Loucy (cell line): Measurements from ENCODE around the gene DENND4C.

Experiments used
- H2AFZ ChIP-seq: fragments of 200-600 bp; sonication (generic); 2 replicates; pipeline ENCODE4 v1.6.0; 2016; ENCODE audit warnings: antibody characterized with exemption, mild to moderate bottlenecking, low read length, moderate library complexity
- H3F3A ChIP-seq: fragments of 200-600 bp; 2 replicates; pipeline ENCODE4 v1.6.0; 2016; ENCODE audit warnings: antibody characterized with exemption, low read depth, mild to moderate bottlenecking
- H3K27me3 ChIP-seq: fragments of 200-600 bp; sonication (generic); 2 replicates; pipeline ENCODE4 v1.6.1; 2014; ENCODE audit warnings: low read length, mild to moderate bottlenecking; ENCODE audit not compliant: insufficient read depth, poor library complexity, severe bottlenecking
- H3K36me3 ChIP-seq: fragments of 200-600 bp; sonication (generic); 2 replicates; pipeline ENCODE4 v1.6.1; 2016; ENCODE audit warnings: low read length; ENCODE audit not compliant: insufficient read depth
- H3K4me1 ChIP-seq: fragments of 200-600 bp; sonication (generic); 2 replicates; pipeline ENCODE4 v1.5.1; 2014; ENCODE audit warnings: low read length, mild to moderate bottlenecking; ENCODE audit not compliant: insufficient read depth, poor library complexity, severe bottlenecking
- H3K4me2 ChIP-seq: fragments of 200-600 bp; sonication (generic); 2 replicates; pipeline ENCODE4 v1.6.0; 2014; ENCODE audit warnings: antibody characterized with exemption, low read length, low read depth, mild to moderate bottlenecking; ENCODE audit not compliant: poor library complexity, severe bottlenecking
- H3K4me3 ChIP-seq: fragments of 200-600 bp; sonication (generic); 2 replicates; pipeline ENCODE4 v1.5.1; 2014; ENCODE audit warnings: low read length, mild to moderate bottlenecking, mixed read lengths; ENCODE audit not compliant: poor library complexity, severe bottlenecking
- H3K79me2 ChIP-seq: fragments of 200-600 bp; sonication (generic); 2 replicates; pipeline ENCODE4 v1.6.1; 2014; ENCODE audit warnings: low read length; ENCODE audit not compliant: insufficient read depth
- H3K9ac ChIP-seq: fragments of 200-600 bp; sonication (generic); 2 replicates; pipeline ENCODE4 v1.6.0; 2014; ENCODE audit warnings: mild to moderate bottlenecking, low read depth, low read length, moderate library complexity; ENCODE audit not compliant: poor library complexity, severe bottlenecking
- H3K9me2 ChIP-seq: fragments of 200-600 bp; sonication (generic); replicated peaks from 2 replicates; pipeline ENCODE4 v1.6.1; 2016; ENCODE audit warnings: low read depth, low read length, mixed read lengths
- H3K9me3 ChIP-seq: fragments of 200-600 bp; sonication (generic); 2 replicates; pipeline ENCODE4 v1.6.1; 2014; ENCODE audit warnings: mild to moderate bottlenecking, antibody characterized with exemption, low read length, low read depth; ENCODE audit not compliant: insufficient read depth
- H4K20me1 ChIP-seq: fragments of 200-600 bp; sonication (generic); 2 replicates; pipeline ENCODE4 v1.6.0; 2014; ENCODE audit warnings: antibody characterized with exemption, low read length, mild to moderate bottlenecking; ENCODE audit not compliant: insufficient read depth, poor library complexity, severe bottlenecking
- EZH2phosphoT487 ChIP-seq: fragments of 200-600 bp; IDR thresholded peaks from 2 replicates; pipeline ENCODE4 v1.6.1; 2018; ENCODE audit warnings: antibody characterized with exemption, mild to moderate bottlenecking, moderate library complexity, borderline replicate concordance
- TF ChIP-seq, protein P1 (sequence below): fragments of 200-600 bp; sonication (generic); conservative IDR thresholded peaks from 2 replicates; pipeline ENCODE4 v1.5.1; 2014; ENCODE audit warnings: mild to moderate bottlenecking, antibody characterized with exemption, low read length

Gene DENND4C

GRCh38 chr9:19420877-19421276 is 190.4 kb downstream of the DENND4C start:
- H3K4me1 ChIP-seq, result no peaks in the 10 kb centered on the region
- no peak overlapping the region for H3K9ac ChIP-seq
- TF ChIP-seq EZH2phosphoT487, result no peak
- TF ChIP-seq, protein P1, sequence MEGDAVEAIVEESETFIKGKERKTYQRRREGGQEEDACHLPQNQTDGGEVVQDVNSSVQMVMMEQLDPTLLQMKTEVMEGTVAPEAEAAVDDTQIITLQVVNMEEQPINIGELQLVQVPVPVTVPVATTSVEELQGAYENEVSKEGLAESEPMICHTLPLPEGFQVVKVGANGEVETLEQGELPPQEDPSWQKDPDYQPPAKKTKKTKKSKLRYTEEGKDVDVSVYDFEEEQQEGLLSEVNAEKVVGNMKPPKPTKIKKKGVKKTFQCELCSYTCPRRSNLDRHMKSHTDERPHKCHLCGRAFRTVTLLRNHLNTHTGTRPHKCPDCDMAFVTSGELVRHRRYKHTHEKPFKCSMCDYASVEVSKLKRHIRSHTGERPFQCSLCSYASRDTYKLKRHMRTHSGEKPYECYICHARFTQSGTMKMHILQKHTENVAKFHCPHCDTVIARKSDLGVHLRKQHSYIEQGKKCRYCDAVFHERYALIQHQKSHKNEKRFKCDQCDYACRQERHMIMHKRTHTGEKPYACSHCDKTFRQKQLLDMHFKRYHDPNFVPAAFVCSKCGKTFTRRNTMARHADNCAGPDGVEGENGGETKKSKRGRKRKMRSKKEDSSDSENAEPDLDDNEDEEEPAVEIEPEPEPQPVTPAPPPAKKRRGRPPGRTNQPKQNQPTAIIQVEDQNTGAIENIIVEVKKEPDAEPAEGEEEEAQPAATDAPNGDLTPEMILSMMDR, result no peak

More at GRCh38 chr9:19420877-19421276, 190.4 kb downstream of the DENND4C start:
- H3K9me3 ChIP-seq, result no peaks in the 10 kb centered on the region
- no peak overlapping the region for H3K4me3 ChIP-seq
- H3K9me2 ChIP-seq, result no peaks in the 10 kb centered on the region
- H4K20me1 ChIP-seq, result no peaks in the 10 kb centered on the region
- H2AFZ ChIP-seq, result no peak overlapping the region
- H3K79me2 ChIP-seq, result no peaks in the 10 kb centered on the region
- no peak overlapping the region for H3K4me2 ChIP-seq
- no peaks in the 10 kb centered on the region for H3F3A ChIP-seq
- H3K36me3 ChIP-seq, result no peaks in the 10 kb centered on the region
- no peaks in the 10 kb centered on the region for H3K27me3 ChIP-seq
